Neuronal stem cell (in vitro differentiated cells): Measurements from ENCODE around the gene ASCL3.

Experiments used
- DNase-seq: peaks from one replicate; pipeline ENCODE4 v3.0.0-alpha.2; 2013; ENCODE audit warnings: low spot score
- H2AFZ ChIP-seq: one replicate; pipeline ENCODE4 v1.6.1; 2013; ENCODE audit warnings: mild to moderate bottlenecking, low read length, inconsistent platforms
- H2AK5ac ChIP-seq: 2 replicates; pipeline ENCODE4 v1.6.1; 2013; ENCODE audit warnings: low read depth, mild to moderate bottlenecking, inconsistent platforms, low read length, moderate library complexity, mixed read lengths
- H2BK120ac ChIP-seq: 2 replicates; pipeline ENCODE4 v1.6.1; 2013; ENCODE audit warnings: low read depth, mild to moderate bottlenecking, inconsistent platforms, low read length, moderate library complexity, mixed read lengths
- H2BK12ac ChIP-seq: one replicate; pipeline ENCODE4 v1.6.1; 2013; ENCODE audit warnings: low read length, inconsistent platforms
- H2BK15ac ChIP-seq: 2 replicates; pipeline ENCODE4 v1.6.1; 2013; ENCODE audit warnings: mild to moderate bottlenecking, low read length, inconsistent platforms, mixed read lengths
- H2BK5ac ChIP-seq: one replicate; pipeline ENCODE4 v1.6.1; 2013; ENCODE audit warnings: inconsistent platforms, mild to moderate bottlenecking, low read length, moderate library complexity
- H3K14ac ChIP-seq: one replicate; pipeline ENCODE4 v1.6.1; 2013; ENCODE audit warnings: low read length, inconsistent platforms
- H3K18ac ChIP-seq: 2 replicates; pipeline ENCODE4 v1.6.1; 2013; ENCODE audit warnings: low read length, inconsistent platforms
- H3K23ac ChIP-seq: 2 replicates; pipeline ENCODE4 v1.6.1; 2013; ENCODE audit warnings: low read depth, mild to moderate bottlenecking, mixed read lengths, low read length, inconsistent platforms; ENCODE audit not compliant: poor library complexity
- H3K27ac ChIP-seq: replicated peaks from 3 replicates; pipeline ENCODE4 v1.5.1; 2013; ENCODE audit warnings: low read length, inconsistent platforms
- H3K27me3 ChIP-seq, 3 experiments: 2 replicates each; pipeline ENCODE4 v1.6.1; 2013; ENCODE audit warnings: low read length in 3 of 3, mild to moderate bottlenecking in 2 of 3, inconsistent platforms in 1 of 3, low read depth in 1 of 3, mixed read lengths in 1 of 3, moderate library complexity in 1 of 3; ENCODE audit not compliant: control insufficient read depth in 3 of 3, insufficient read depth in 3 of 3
- H3K36me3 ChIP-seq, 2 donors: replicated peaks in 1 of 2; 2 replicates each; pipeline ENCODE4 v1.6.1; 2013; ENCODE audit warnings: low read length in 2 of 2; ENCODE audit not compliant: control insufficient read depth in 2 of 2, insufficient read depth in 2 of 2
- H3K4ac ChIP-seq: 2 replicates; pipeline ENCODE4 v1.6.1; 2013; ENCODE audit warnings: inconsistent platforms, mild to moderate bottlenecking, low read length, moderate library complexity
- H3K4me1 ChIP-seq, 2 donors: 1 replicate in 1 of 2; 2 replicates in 1 of 2; pipeline ENCODE4 v1.6.1; 2013; ENCODE audit warnings: low read length in 2 of 2, low read depth in 1 of 2; ENCODE audit not compliant: control insufficient read depth in 2 of 2, insufficient read depth in 1 of 2
- H3K4me2 ChIP-seq: one replicate; pipeline ENCODE4 v1.6.1; 2013; ENCODE audit warnings: mild to moderate bottlenecking, low read length, inconsistent platforms; ENCODE audit not compliant: insufficient read depth, poor library complexity, severe bottlenecking
- H3K4me3 ChIP-seq, 2 donors: 2 replicates each; pipeline ENCODE4 v1.5.1; 2013; ENCODE audit warnings: low read length in 2 of 2, mild to moderate bottlenecking in 2 of 2, inconsistent platforms in 1 of 2, moderate library complexity in 1 of 2
- H3K79me1 ChIP-seq: one replicate; pipeline ENCODE4 v1.6.1; 2013; ENCODE audit warnings: low read depth, mild to moderate bottlenecking, inconsistent platforms, low read length, moderate library complexity
- H3K9ac ChIP-seq: one replicate; pipeline ENCODE4 v1.6.1; 2013; ENCODE audit warnings: mild to moderate bottlenecking, low read depth, low read length, inconsistent platforms; ENCODE audit not compliant: poor library complexity
- H3K9me3 ChIP-seq, 2 donors: replicated peaks in 1 of 2; 2 replicates each; pipeline versions ENCODE3 to v1.6.1; 2013; ENCODE audit warnings: low read length in 2 of 2, mild to moderate bottlenecking in 2 of 2, inconsistent platforms in 1 of 2, low read depth in 1 of 2, mixed read lengths in 1 of 2, moderate library complexity in 1 of 2; ENCODE audit not compliant: control insufficient read depth in 2 of 2, insufficient read depth in 1 of 2
- H4K8ac ChIP-seq: one replicate; pipeline ENCODE4 v1.6.1; 2013; ENCODE audit warnings: low read depth, mild to moderate bottlenecking, inconsistent platforms, low read length, moderate library complexity
- H4K91ac ChIP-seq: one replicate; pipeline ENCODE4 v1.6.1; 2013; ENCODE audit warnings: low read length, low read depth, mild to moderate bottlenecking, inconsistent platforms; ENCODE audit not compliant: poor library complexity
- WGBS, 2 donors: extraction: QIAGEN DNeasy Blood & Tissue Kit; methylation state at CpG; one replicate each; pipeline ENCODE4 v1.1.7; 2013; ENCODE audit warnings: missing lambda C conversion rate in 2 of 2, mixed read lengths in 1 of 2; ENCODE audit not compliant: insufficient read length in 2 of 2, insufficient replicate concordance in 1 of 2; ENCODE audit errors: extremely low coverage in 2 of 2; 5-methylcytosine and 5-hydroxymethylcytosine counted together

The ASCL3 gene

GRCh38 chr11:8911029-8911823, 31.6 kb downstream of the ASCL3 start, which contains the start of gene AKIP1:
TSS of gene AKIP1 (plus strand) at chr11:8911189. CDS start at chr11:8911450, 261 bp downstream.
- H3K23ac ChIP-seq, result peak within 1 kb of the TSS; percentile 60
- H3K4me3 ChIP-seq, result peak within 1 kb of the TSS; percentile 69 to 84
- H3K4me2 ChIP-seq, result peak within 1 kb of the TSS; percentile 68
- peak within 1 kb of the TSS; percentile 31 for H4K8ac ChIP-seq
- peak within 1 kb of the TSS; percentile 96 for H2AFZ ChIP-seq
- peak within 1 kb of the TSS; percentile 98 for H2BK120ac ChIP-seq
- H3K27ac ChIP-seq, result peak within 1 kb of the TSS; percentile 95
- H2BK12ac ChIP-seq, result peak within 1 kb of the TSS; percentile 66
- H3K18ac ChIP-seq, result peak within 1 kb of the TSS; percentile 98
- H3K79me1 ChIP-seq, result no peaks in the 10 kb centered on the region
- peaks cover 0 to 32% of the 10 kb centered on the region in 2 donors for H3K36me3 ChIP-seq
- H2BK15ac ChIP-seq, result peak within 1 kb of the TSS; percentile 90
- no peaks in the 10 kb centered on the region for H3K9me3 ChIP-seq
- H4K91ac ChIP-seq, result peak within 1 kb of the TSS; percentile 25
- peak within 1 kb of the TSS; percentile 99 for H2BK5ac ChIP-seq
- H3K27me3 ChIP-seq, result peaks cover 0 to 13% (median 0%) of the 10 kb centered on the region in 3 experiments
- H2AK5ac ChIP-seq, result peak within 1 kb of the TSS; percentile 93
- no CpG with 5 or more reads among the region's 68 CpGs for WGBS, 2 donors
- H3K14ac ChIP-seq, result peak within 1 kb of the TSS; percentile 86
- peak within 1 kb of the TSS; percentile 86 for H3K4ac ChIP-seq
- peak within 1 kb of the TSS; percentile 99 for H3K9ac ChIP-seq
- peak; percentile 98 for DNase-seq
- H3K4me1 ChIP-seq, result peaks cover 10 to 13% of the 10 kb centered on the region in 2 donors

DNA sequence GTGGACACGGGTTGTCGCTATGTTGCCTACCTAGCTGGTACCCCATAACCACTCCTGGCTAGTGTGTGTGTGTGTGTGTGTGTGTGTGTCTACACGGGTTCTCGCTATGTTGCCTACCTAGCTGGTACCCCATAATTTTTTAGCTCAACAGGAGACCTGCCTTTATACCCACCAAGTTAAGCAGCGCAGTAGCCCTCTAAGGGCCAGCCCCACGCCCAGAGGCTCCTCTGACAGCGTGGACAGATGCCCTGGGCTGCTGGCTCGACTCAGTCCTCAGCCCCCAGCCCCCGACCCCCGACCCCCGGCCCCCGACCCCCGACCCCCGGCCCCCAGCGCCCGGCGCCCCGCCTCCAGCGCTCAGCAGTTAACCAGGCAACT, 32.2 kb downstream of the ASCL3 start:
- Histone ChIP-seq H3K9ac (peak overlapping the region; percentile 72), H4K91ac (no peak overlapping the region), H3K9me3 (no peaks in the 10 kb centered on the region), H2BK5ac (no peak overlapping the region), H3K79me1 (no peaks in the 10 kb centered on the region), H3K27ac (no peak overlapping the region), H3K18ac (peak overlapping the region; percentile 74), H3K4me1 (peaks cover 10 to 13% of the 10 kb centered on the region in 2 donors), H3K27me3 (peaks cover 0 to 13% (median 0%) of the 10 kb centered on the region in 3 experiments), H2AFZ (peak overlapping the region; percentile 91), H3K36me3 (peaks cover 0 to 26% of the 10 kb centered on the region in 2 donors), H3K4me3 (peak overlapping the region; percentile 69 to 77), H3K14ac (no peak overlapping the region), H2BK12ac (no peak overlapping the region), H3K23ac (no peak overlapping the region), H3K4me2 (peak overlapping the region; percentile 68), H3K4ac (no peak overlapping the region), H2BK15ac (peak overlapping the region; percentile 47), H4K8ac (no peak overlapping the region), H2BK120ac (no peak overlapping the region), H2AK5ac (no peak overlapping the region)
- WGBS, 2 donors, result no CpG with 5 or more reads among the region's 19 CpGs
- DNase-seq, result no peak

DNA sequence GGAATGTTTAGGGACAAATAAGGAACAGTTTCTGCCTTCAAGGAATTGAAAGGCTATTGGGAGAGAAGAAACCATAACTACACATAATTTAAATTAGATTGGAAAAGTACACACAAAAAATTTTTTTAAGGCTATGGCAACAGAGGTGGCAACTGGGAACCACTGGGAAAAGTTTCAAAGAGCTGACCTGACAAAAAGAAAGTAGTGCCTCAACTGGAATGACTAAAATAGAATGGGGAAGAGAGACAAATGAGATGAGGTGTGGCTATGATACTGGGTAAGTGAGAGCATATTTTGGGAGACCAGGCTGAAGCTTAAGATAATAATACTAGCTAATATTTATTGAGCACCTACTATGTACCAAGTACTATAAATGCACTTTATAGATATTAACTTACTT, 34.7 kb downstream of the ASCL3 start:
- H3K4ac ChIP-seq, result no peak overlapping the region
- peaks cover 5 to 6% of the 10 kb centered on the region in 2 donors for H3K4me1 ChIP-seq
- no peak overlapping the region for H3K23ac ChIP-seq
- no peak overlapping the region for H3K4me3 ChIP-seq
- H2BK15ac ChIP-seq, result no peak overlapping the region
- no peak overlapping the region for H4K8ac ChIP-seq
- H3K14ac ChIP-seq, result no peak overlapping the region
- no peaks in the 10 kb centered on the region for H3K79me1 ChIP-seq
- H3K36me3 ChIP-seq, result peaks cover 0 to under 1% of the 10 kb centered on the region in 2 donors
- H3K27ac ChIP-seq, result no peak overlapping the region
- no peak overlapping the region for H4K91ac ChIP-seq
- H2BK12ac ChIP-seq, result no peak overlapping the region
- H3K27me3 ChIP-seq, result peaks cover 0 to 13% (median 0%) of the 10 kb centered on the region in 3 experiments
- no peak overlapping the region for H2AK5ac ChIP-seq
- H3K18ac ChIP-seq, result no peak overlapping the region
- H3K4me2 ChIP-seq, result no peak overlapping the region
- no peak overlapping the region for H2AFZ ChIP-seq
- H3K9ac ChIP-seq, result no peak overlapping the region
- peaks cover 0 to 2% of the 10 kb centered on the region in 2 donors for H3K9me3 ChIP-seq
- DNase-seq, result no peak
- no peak overlapping the region for H2BK5ac ChIP-seq
- no peak overlapping the region for H2BK120ac ChIP-seq

DNA sequence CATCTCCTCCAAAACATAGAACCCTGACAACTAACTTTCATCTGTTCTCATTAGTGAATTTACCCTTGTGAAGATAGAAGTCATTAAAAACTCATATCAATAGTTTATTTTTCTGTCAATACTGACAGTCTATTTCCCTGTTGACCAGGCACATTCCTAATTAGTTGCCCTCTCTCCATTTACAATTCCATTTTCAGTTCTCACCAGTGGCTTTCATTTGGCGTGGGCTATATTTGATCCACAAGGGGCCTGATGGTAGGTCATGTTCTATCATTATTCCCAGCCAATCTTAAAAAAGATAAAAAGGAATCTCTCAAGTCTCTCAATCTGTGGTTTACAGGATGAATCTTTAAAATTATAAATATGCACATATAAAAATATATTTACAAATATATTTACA, 35.7 kb downstream of the ASCL3 start:
- H3K9ac ChIP-seq, result no peak overlapping the region
- no peak overlapping the region for H2AK5ac ChIP-seq
- H3K23ac ChIP-seq, result no peak overlapping the region
- no peak overlapping the region for H3K18ac ChIP-seq
- H4K8ac ChIP-seq, result no peak overlapping the region
- H3K4me1 ChIP-seq, result peaks cover 4 to 6% of the 10 kb centered on the region in 2 donors
- H3K4me2 ChIP-seq, result no peak overlapping the region
- peaks cover 0 to 13% (median 0%) of the 10 kb centered on the region in 3 experiments for H3K27me3 ChIP-seq
- no peak overlapping the region for H2BK12ac ChIP-seq
- no peaks in the 10 kb centered on the region for H3K79me1 ChIP-seq
- no peaks in the 10 kb centered on the region for H3K36me3 ChIP-seq
- no CpG with 5 or more reads among the region's 1 CpG for WGBS, 2 donors
- H3K14ac ChIP-seq, result no peak overlapping the region
- DNase-seq, result no peak
- no peak overlapping the region for H3K27ac ChIP-seq
- H2BK15ac ChIP-seq, result no peak overlapping the region
- no peak overlapping the region for H2BK120ac ChIP-seq
- no peak overlapping the region for H4K91ac ChIP-seq
- no peak overlapping the region for H3K4me3 ChIP-seq
- no peak overlapping the region for H2AFZ ChIP-seq
- no peak overlapping the region for H2BK5ac ChIP-seq
- peaks cover 0 to 2% of the 10 kb centered on the region in 2 donors for H3K9me3 ChIP-seq
- no peak overlapping the region for H3K4ac ChIP-seq
